HCT116 (cell line): Measurements from ENCODE around the gene SPON2. TPM values are rescaled to one million over a fixed set of nuclear protein-coding genes. Genes with fewer than 3 reads are reported as not detected.

Source experiments
- ATAC-seq: fragments of 200-7000 bp; cut with Tn5 transposase; 2 replicates; pipeline ENCODE4 v1.9.1; 2020; ENCODE audit warnings: mild to moderate bottlenecking, moderate library complexity
- BruUV-seq: library from RNA; stranded (reverse); fragments of 400-500 nt; replicated peaks from 2 replicates; lab custom pipeline; 2021; lab: Mats Ljungman, UMichigan
- CTCF ChIA-PET: fragments of 300-600 bp; sonication (Branson Sonifier 250); formaldehyde crosslinking; loops from one replicate; lab custom pipeline; 2021; ENCODE audit warnings: antibody characterized with exemption; lab: Charles Lee
- POLR2A ChIA-PET: fragments of 300-600, 350-600 bp; sonication (Branson Sonifier 250); formaldehyde crosslinking; loops from one replicate; lab custom pipeline; 2021; ENCODE audit warnings: antibody characterized with exemption; lab: Charles Lee
- RAD21 ChIA-PET, 2 experiments: fragments of 300-600 bp; sonication (Branson Sonifier 250); formaldehyde crosslinking; loops; one replicate each; lab custom pipeline; 2023; ENCODE audit warnings: low total read pairs in 2 of 2; ENCODE audit not compliant: uncharacterized antibody in 2 of 2, unreplicated experiment in 2 of 2, low non-redundant PET in 1 of 2; lab: Charles Lee
- DNase-seq: peaks from one replicate; pipeline ENCODE4 v3.0.0-alpha.2; 2010; ENCODE audit warnings: low read depth, low spot score
- H2AFZ ChIP-seq: fragments of 200-600 bp; shearing (Covaris generic), sonication (generic); 2 replicates; pipeline ENCODE4 v1.6.1; 2017; ENCODE audit warnings: low read depth, mixed run types, mixed read lengths, antibody characterized with exemption, low read length; ENCODE audit not compliant: poor library complexity, severe bottlenecking
- H3K27ac ChIP-seq: 2 replicates; pipeline ENCODE4 v1.5.1; 2012; ENCODE audit warnings: low read depth, low read length
- H3K27me3 ChIP-seq: fragments of 200-600 bp; sonication (generic); 2 replicates; pipeline ENCODE4 v1.6.1; 2016; ENCODE audit warnings: mixed run types, low read length, mixed read lengths; ENCODE audit not compliant: insufficient read depth
- H3K36me3 ChIP-seq, 2 experiments: fragments of 200-500 bp in 1 of 2; fragments of 200-600 bp in 1 of 2; sonication (Bioruptor generic) in 1 of 2; sonication (generic) in 1 of 2; 2 replicates each; pipeline versions ENCODE4 v1.5.1 to v1.6.1; 2014 to 2016; ENCODE audit warnings: low read length in 2 of 2, inconsistent platforms in 1 of 2, mixed read lengths in 1 of 2, mixed run types in 1 of 2; ENCODE audit not compliant: insufficient read depth in 2 of 2, control insufficient read depth in 1 of 2
- H3K4me1 ChIP-seq, 2 experiments: fragments of 200-600 bp in 1 of 2; sonication (generic) in 1 of 2; 2 replicates each; pipeline versions ENCODE4 v1.5.1 to v1.6.1; 2012 to 2017; ENCODE audit warnings: low read length in 2 of 2, inconsistent platforms in 1 of 2, mild to moderate bottlenecking in 1 of 2, mixed read lengths in 1 of 2, mixed run types in 1 of 2, moderate library complexity in 1 of 2; ENCODE audit not compliant: insufficient read depth in 2 of 2, control insufficient read depth in 1 of 2
- H3K4me2 ChIP-seq: fragments of 200-600 bp; sonication (generic); 2 replicates; pipeline ENCODE4 v1.6.1; 2017; ENCODE audit warnings: mixed run types, low read length, mixed read lengths
- H3K4me3 ChIP-seq, 2 experiments: fragments of 200-600 bp in 1 of 2; sonication (generic) in 1 of 2; replicated peaks in 1 of 2; 2 replicates each; pipeline ENCODE4 v1.5.1; 2011 to 2016; ENCODE audit warnings: low read length in 2 of 2, control low read depth in 1 of 2, low read depth in 1 of 2, mild to moderate bottlenecking in 1 of 2, mixed read lengths in 1 of 2, mixed run types in 1 of 2
- H3K79me2 ChIP-seq: fragments of 200-600 bp; sonication (generic); 2 replicates; pipeline ENCODE4 v1.6.1; 2017; ENCODE audit warnings: mild to moderate bottlenecking, mixed run types, low read length, moderate library complexity, mixed read lengths; ENCODE audit not compliant: insufficient read depth
- H3K9ac ChIP-seq: fragments of 200-600 bp; sonication (generic); 2 replicates; pipeline ENCODE4 v1.6.1; 2016; ENCODE audit warnings: low read length, mixed read lengths
- H3K9me2 ChIP-seq: fragments of 200-600 bp; sonication (generic), shearing (Covaris generic); 2 replicates; pipeline ENCODE4 v1.6.1; 2017; ENCODE audit warnings: mixed run types, mild to moderate bottlenecking, moderate library complexity; ENCODE audit not compliant: insufficient read depth
- H3K9me3 ChIP-seq, 2 experiments: fragments of 200-500 bp in 1 of 2; fragments of 200-600 bp in 1 of 2; sonication (Bioruptor generic) in 1 of 2; sonication (generic) in 1 of 2; 2 replicates each; pipeline ENCODE4 v1.6.1; 2014 to 2017; ENCODE audit warnings: low read length in 2 of 2, mixed read lengths in 2 of 2, inconsistent platforms in 1 of 2, low read depth in 1 of 2, mild to moderate bottlenecking in 1 of 2, mixed run types in 1 of 2, moderate library complexity in 1 of 2; ENCODE audit not compliant: control insufficient read depth in 1 of 2, insufficient read depth in 1 of 2
- H4K20me1 ChIP-seq: fragments of 200-600 bp; sonication (generic), shearing (Covaris generic); 2 replicates; pipeline ENCODE4 v1.6.1; 2017; ENCODE audit warnings: mixed run types, mild to moderate bottlenecking, moderate library complexity; ENCODE audit not compliant: insufficient read depth
- CEBPB ChIP-seq: IDR thresholded peaks from 2 replicates; pipeline ENCODE4 v1.6.1; 2012; ENCODE audit warnings: low read depth
- EGR1 ChIP-seq: IDR thresholded peaks from 2 replicates; pipeline ENCODE4 v1.6.1; 2012; ENCODE audit warnings: low read depth
- ELF1 ChIP-seq: IDR thresholded peaks from 2 replicates; pipeline ENCODE4 v1.6.1; 2012; ENCODE audit warnings: low read depth, borderline replicate concordance
- EZH2 ChIP-seq: fragments of 200-600 bp; sonication (generic); IDR thresholded peaks from 2 replicates; pipeline ENCODE4 v1.6.1; 2017; ENCODE audit warnings: antibody characterized with exemption, mixed run types
- EZH2phosphoT487 ChIP-seq: fragments of 200-600 bp; IDR thresholded peaks from 2 replicates; pipeline ENCODE4 v1.6.1; 2018; ENCODE audit warnings: antibody characterized with exemption, borderline replicate concordance
- FOSL1 ChIP-seq: IDR thresholded peaks from 2 replicates; pipeline ENCODE4 v1.6.1; 2012; ENCODE audit warnings: low read depth
- JUND ChIP-seq: IDR thresholded peaks from 2 replicates; pipeline ENCODE4 v1.6.1; 2012
- MAX ChIP-seq: IDR thresholded peaks from 2 replicates; pipeline ENCODE4 v1.6.1; 2012
- POLR2A ChIP-seq: IDR thresholded peaks from 2 replicates; pipeline ENCODE4 v1.7.0; 2011; ENCODE audit warnings: borderline replicate concordance; ENCODE audit not compliant: insufficient read depth, insufficient read length; ENCODE audit errors: extremely low read depth
- RAD21 ChIP-seq: IDR thresholded peaks from 2 replicates; pipeline ENCODE4 v1.6.1; 2012; ENCODE audit warnings: low read depth, mild to moderate bottlenecking
- REST ChIP-seq: IDR thresholded peaks from 2 replicates; pipeline ENCODE4 v1.6.1; 2012; ENCODE audit warnings: low read depth
- SIN3A ChIP-seq: IDR thresholded peaks from 2 replicates; pipeline ENCODE4 v1.6.1; 2012; ENCODE audit warnings: low read depth
- SP1 ChIP-seq: IDR thresholded peaks from 2 replicates; pipeline ENCODE4 v1.6.1; 2012; ENCODE audit warnings: low read depth
- SRF ChIP-seq: IDR thresholded peaks from 2 replicates; pipeline ENCODE4 v1.6.1; 2012; ENCODE audit warnings: low read depth
- YY1 ChIP-seq: IDR thresholded peaks from 2 replicates; pipeline ENCODE4 v1.6.1; 2011; ENCODE audit warnings: low read length, low read depth, moderate library complexity, mild to moderate bottlenecking; ENCODE audit not compliant: insufficient replicate concordance; ENCODE audit errors: extremely low read depth
- ZFX ChIP-seq: fragments of 450-650 bp; IDR thresholded peaks from 2 replicates; pipeline ENCODE4 v1.6.1; 2017
- ZNF274 ChIP-seq: fragments of 200-500 bp; sonication (Bioruptor generic); IDR thresholded peaks from 2 replicates; pipeline ENCODE4 v1.6.1; 2014; ENCODE audit warnings: mild to moderate bottlenecking, low read depth, low read length, inconsistent platforms
- intact Hi-C: fragments of 100-400 bp; cut with micrococcal nuclease; formaldehyde crosslinking; loops from 2 replicates; pipeline ENCODE4 v1.10.0; 2022
- total RNA-seq: library from RNA; stranded (reverse); gene quantifications from one replicate; pipeline ENCODE4 v1.2.1, GENCODE V29; 2021; ENCODE audit not compliant: unreplicated experiment
- TF ChIP-seq, protein P1 (sequence below): IDR thresholded peaks from 2 replicates; pipeline ENCODE4 v1.6.1; 2011; ENCODE audit warnings: mild to moderate bottlenecking, low read length, moderate library complexity; ENCODE audit not compliant: insufficient replicate concordance; ENCODE audit errors: extremely low read depth
- TF ChIP-seq, protein P2 (sequence below): IDR thresholded peaks from 2 replicates; pipeline ENCODE4 v1.6.1; 2012

SPON2 gene
- total RNA-seq, 1 experiment from 2014 or later = 1.5 TPM

DNA sequence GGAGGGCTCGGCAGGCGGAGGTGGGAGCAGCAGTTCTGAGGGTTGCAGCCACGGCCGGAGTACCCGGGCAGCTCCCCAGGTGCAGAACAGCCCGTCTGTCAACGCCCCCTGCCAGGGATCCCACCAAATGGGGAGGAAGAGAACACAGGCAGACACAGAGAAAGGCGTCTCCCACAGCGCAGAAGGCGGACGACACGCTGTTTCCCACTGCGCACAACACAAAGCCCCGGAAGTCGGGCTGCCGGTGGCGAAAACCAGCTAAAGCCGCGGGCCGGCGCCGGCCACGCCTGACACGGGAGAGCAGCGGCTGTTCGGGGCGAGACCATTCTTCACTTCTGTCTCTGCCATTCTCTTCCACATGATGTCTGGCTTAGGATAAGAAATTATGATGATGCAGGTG is 45.0 kb upstream of the SPON2 start:
- ChIA-PET CTCF (no interaction called here), RAD21 (no interaction called here), POLR2A (no interaction called here)
- DNase-seq = no peak
- Histone ChIP-seq H3K4me1 (no peaks in the 10 kb centered on the region), H3K9me3 (no peaks in the 10 kb centered on the region), H3K9ac (no peak overlapping the region), H4K20me1 (no peaks in the 10 kb centered on the region), H3K36me3 (peaks cover 18 to 27% of the 10 kb centered on the region in 2 experiments; a peak in 3 of 4 replicates), H3K27me3 (no peaks in the 10 kb centered on the region), H3K79me2 (peaks cover 17% of the 10 kb centered on the region; the same call in 1 of the 2 replicates), H2AFZ (no peak overlapping the region), H3K9me2 (no peaks in the 10 kb centered on the region), H3K27ac (no peak overlapping the region), H3K4me3 (no peak overlapping the region), H3K4me2 (no peak overlapping the region)
- no TSS peak for BruUV-seq
- TF ChIP-seq SRF (no peak), EZH2phosphoT487 (no peak), ELF1 (no peak), CEBPB (no peak), RAD21 (no peak), MAX (no peak), ZFX (no peak), EZH2 (no peak), FOSL1 (no peak), JUND (no peak), REST (no peak), SP1 (no peak), YY1 (no peak), SIN3A (no peak), POLR2A (no peak), ZNF274 (no peak), EGR1 (no peak)
- TF ChIP-seq, protein P1, sequence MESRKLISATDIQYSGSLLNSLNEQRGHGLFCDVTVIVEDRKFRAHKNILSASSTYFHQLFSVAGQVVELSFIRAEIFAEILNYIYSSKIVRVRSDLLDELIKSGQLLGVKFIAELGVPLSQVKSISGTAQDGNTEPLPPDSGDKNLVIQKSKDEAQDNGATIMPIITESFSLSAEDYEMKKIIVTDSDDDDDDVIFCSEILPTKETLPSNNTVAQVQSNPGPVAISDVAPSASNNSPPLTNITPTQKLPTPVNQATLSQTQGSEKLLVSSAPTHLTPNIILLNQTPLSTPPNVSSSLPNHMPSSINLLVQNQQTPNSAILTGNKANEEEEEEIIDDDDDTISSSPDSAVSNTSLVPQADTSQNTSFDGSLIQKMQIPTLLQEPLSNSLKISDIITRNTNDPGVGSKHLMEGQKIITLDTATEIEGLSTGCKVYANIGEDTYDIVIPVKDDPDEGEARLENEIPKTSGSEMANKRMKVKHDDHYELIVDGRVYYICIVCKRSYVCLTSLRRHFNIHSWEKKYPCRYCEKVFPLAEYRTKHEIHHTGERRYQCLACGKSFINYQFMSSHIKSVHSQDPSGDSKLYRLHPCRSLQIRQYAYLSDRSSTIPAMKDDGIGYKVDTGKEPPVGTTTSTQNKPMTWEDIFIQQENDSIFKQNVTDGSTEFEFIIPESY = no peak
- TF ChIP-seq, protein P2, sequence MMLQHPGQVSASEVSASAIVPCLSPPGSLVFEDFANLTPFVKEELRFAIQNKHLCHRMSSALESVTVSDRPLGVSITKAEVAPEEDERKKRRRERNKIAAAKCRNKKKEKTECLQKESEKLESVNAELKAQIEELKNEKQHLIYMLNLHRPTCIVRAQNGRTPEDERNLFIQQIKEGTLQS = no peak
- no peak for ATAC-seq
- intact Hi-C loops = no loop called here
